Stomach (tissue), 9 donors: ENCODE results near the gene HOXB8. TPM values are rescaled to one million over a fixed set of nuclear protein-coding genes. Genes with fewer than 3 reads are reported as not detected.

Experiments used
- DNase-seq, 2 donors: peaks; one replicate each; pipeline versions ENCODE4 v3.0.0 to v3.0.0-alpha.2; 2013 to 2019
- H3K27ac ChIP-seq, 5 donors: fragments of 200-600 bp in 4 of 5; sonication (generic) in 4 of 5; one replicate each; pipeline ENCODE4 v1.5.1; 2013 to 2019; ENCODE audit warnings: mild to moderate bottlenecking in 1 of 5, moderate library complexity in 1 of 5
- H3K27me3 ChIP-seq, 3 donors: fragments of 200-600 bp; sonication (generic); one replicate each; pipeline ENCODE4 v1.5.1; 2017 to 2019; ENCODE audit warnings: mixed run types in 1 of 3
- H3K36me3 ChIP-seq, 4 donors: fragments of 200-600 bp; sonication (generic); 1 replicate in 3 of 4; 2 replicates in 1 of 4; pipeline ENCODE4 v1.5.1; 2016 to 2019
- H3K4me1 ChIP-seq, 4 donors: fragments of 200-600 bp; sonication (generic); one replicate each; pipeline ENCODE4 v1.5.1; 2016 to 2019
- H3K4me3 ChIP-seq, 4 donors: fragments of 200-600 bp; sonication (generic) in 3 of 4; one replicate each; pipeline ENCODE4 v1.5.1; 2016 to 2019; ENCODE audit warnings: mild to moderate bottlenecking in 1 of 4
- H3K9me3 ChIP-seq, 4 donors: fragments of 200-600 bp; sonication (generic); one replicate each; pipeline ENCODE4 v1.5.1; 2016 to 2019
- CTCF ChIP-seq, 7 experiments: fragments of 450-650 bp in 4 of 7; fragments of 200-600 bp in 3 of 7; sonication (generic) in 3 of 7; IDR thresholded peaks; one replicate each; pipeline ENCODE4 v1.5.1; 2016 to 2019; ENCODE audit warnings: antibody characterized with exemption in 7 of 7, control low read depth in 2 of 7, mild to moderate bottlenecking in 1 of 7
- EP300 ChIP-seq: sonication (generic); formaldehyde crosslinking; IDR thresholded peaks from one replicate; pipeline ENCODE4 v1.6.1; 2017; ENCODE audit warnings: antibody characterized with exemption
- POLR2A ChIP-seq, 4 donors: fragments of 450-650 bp; IDR thresholded peaks; one replicate each; pipeline ENCODE4 v1.6.1; 2016; ENCODE audit warnings: antibody characterized with exemption in 4 of 4, control low read depth in 2 of 4, mild to moderate bottlenecking in 1 of 4, moderate library complexity in 1 of 4
- POLR2AphosphoS5 ChIP-seq, 3 donors: sonication (generic); formaldehyde crosslinking; IDR thresholded peaks; one replicate each; pipeline ENCODE4 v1.6.1; 2016; ENCODE audit warnings: antibody characterized with exemption in 3 of 3
- WGBS, 5 donors: extraction: QIAGEN DNeasy Blood & Tissue Kit in 3 of 5; methylation state at CpG; one replicate each; pipeline versions ENCODE4 v1.1.5 to v1.1.7; 2013 to 2018; 5-methylcytosine and 5-hydroxymethylcytosine counted together
- intact Hi-C: fragments of 100-400 bp; cut with DNase I; formaldehyde crosslinking; loops from one replicate; pipeline ENCODE4 v1.15.1; 2023; ENCODE audit warnings: low total_unique reads
- polyA plus RNA-seq, 3 donors: library from polyadenylated mRNA; stranded (reverse); fragments of 200-250 nt; gene quantifications; one replicate each; pipeline ENCODE4 v1.2.3, GENCODE V29; 2013
- total RNA-seq, 5 donors: library from RNA; depleted of rRNA; stranded (reverse); fragments of >200 nt; gene quantifications; one replicate each; pipeline versions ENCODE4 v1.1.0 to v1.2.3, GENCODE V29; 2014 to 2016
- donor health status: healthy with polysubstance abuse.
- donor health status: Bipolar disorder and iron deficiency.
- donor health status: healthy.

The HOXB8 gene
- total and polyA plus RNA-seq, 8 donors, result 0.46 to 13.0 (median 1.3) TPM; not detected in 1

- WGBS, 5 donors, result 33 to 67% (median 45%) methylated on average over 1 of the region's 1 CpG
- peak overlapping the region; percentile 27 to 57 (median 38) for H3K4me3 ChIP-seq
- intact Hi-C loops, result no loop called here
- TF ChIP-seq POLR2AphosphoS5 (IDR thresholded peaks at IDR 0.05) (no peak), EP300 (no peak), POLR2A (IDR thresholded peaks at IDR 0.05) (no peak), CTCF (IDR thresholded peaks at IDR 0.05) (no peak)
- peaks cover 0 to 100% (median 63%) of the 10 kb centered on the region in 3 donors for H3K27me3 ChIP-seq
- DNase-seq, result no peak
- no peaks in the 10 kb centered on the region for H3K9me3 ChIP-seq
- H3K36me3 ChIP-seq, result no peaks in the 10 kb centered on the region
- H3K27ac ChIP-seq, result peak overlapping the region; percentile 32 to 95 (median 93)
- peaks cover 23 to 88% (median 58%) of the 10 kb centered on the region in 4 donors for H3K4me1 ChIP-seq
These were observed 43.2 kb downstream of the HOXB8 start for GRCh38 chr17:48571826-48572417.

- peak overlapping the region; percentile 32 to 95 (median 93) for H3K27ac ChIP-seq
- WGBS, 5 donors, result 21 to 25% (median 22%) methylated on average over 26 of the region's 26 CpGs
- peaks cover 0 to 100% (median 59%) of the 10 kb centered on the region in 3 donors for H3K27me3 ChIP-seq
These were observed 43.9 kb downstream of the HOXB8 start for GRCh38 chr17:48571024-48571818.

GRCh38 chr17:48570325-48571023 is 44.6 kb downstream of the HOXB8 start:
- H3K27me3 ChIP-seq, result peaks cover 0 to 100% (median 52%) of the 10 kb centered on the region in 3 donors
- TF ChIP-seq CTCF (IDR thresholded peaks at IDR 0.05) (no peak), POLR2A (IDR thresholded peaks at IDR 0.05) (no peak), POLR2AphosphoS5 (IDR thresholded peaks at IDR 0.05) (no peak), EP300 (no peak)
- DNase-seq, result no peak
- H3K4me3 ChIP-seq, result peak overlapping the region; percentile 27 to 57 (median 38)
- 14 to 19% (median 16%) methylated on average over 18 to 19 of the region's 19 CpGs for WGBS, 5 donors
- intact Hi-C loops, result no loop called here
- peaks cover 11 to 87% (median 53%) of the 10 kb centered on the region in 4 donors for H3K4me1 ChIP-seq
- no peaks in the 10 kb centered on the region for H3K9me3 ChIP-seq
- H3K36me3 ChIP-seq, result no peaks in the 10 kb centered on the region
- H3K27ac ChIP-seq, result peak overlapping the region; percentile 22 to 95 (median 93)

More at GRCh38 chr17:48571024-48571818, 43.9 kb downstream of the HOXB8 start:
- peaks cover 18 to 88% (median 56%) of the 10 kb centered on the region in 4 donors for H3K4me1 ChIP-seq
- no peaks in the 10 kb centered on the region for H3K36me3 ChIP-seq
- H3K4me3 ChIP-seq, result peak overlapping the region; percentile 27 to 57 (median 38)
- intact Hi-C loops, result no loop called here
- DNase-seq, result no peak
- no peaks in the 10 kb centered on the region for H3K9me3 ChIP-seq
- TF ChIP-seq EP300 (no peak), CTCF (IDR thresholded peaks at IDR 0.05) (no peak), POLR2A (IDR thresholded peaks at IDR 0.05) (no peak), POLR2AphosphoS5 (IDR thresholded peaks at IDR 0.05) (no peak)
